ENCODE measurements around the gene GPR89A.
"Not testable (repeated sequence)": the region's sequence is repeated elsewhere in the genome, so short reads cannot be mapped to it uniquely, and the experiment has no call there.

GPR89A gene

GRCh38 chr1:145607833-145608733 is at the start of gene GPR89A:
Gene GPR89A (plus strand): TSS chr1:145607988. CDS start chr1:145608134, 146 bp downstream.
- peak; percentile 94 for DNase-seq (ENCODE audit: low spot score)

GRCh38 chr1:145586820-145587219 is 21.0 kb upstream of the GPR89A start:
- not testable (repeated sequence) for DNase-seq (ENCODE audit: low spot score)

GRCh38 chr1:145590806-145591205 is 17.0 kb upstream of the GPR89A start:
- DNase-seq (ENCODE audit: low spot score) = not testable (repeated sequence)

GRCh38 chr1:145592347-145592746 is 15.4 kb upstream of the GPR89A start:
- DNase-seq (ENCODE audit: low spot score) = not testable (repeated sequence)

- not testable (repeated sequence) for DNase-seq (ENCODE audit: low spot score)
Observed at GRCh38 chr1:145595421-145595820, 12.4 kb upstream of the GPR89A start.

GRCh38 chr1:145596236-145596635 is 11.6 kb upstream of the GPR89A start:
- DNase-seq (ENCODE audit: low spot score) = not testable (repeated sequence)

- DNase-seq (ENCODE audit: low spot score) = not testable (repeated sequence)
Observed at GRCh38 chr1:145599426-145599825, 8.4 kb upstream of the GPR89A start.

- no peak for DNase-seq (ENCODE audit: low spot score)
Observed at GRCh38 chr1:145601593-145601992, 6.2 kb upstream of the GPR89A start.

GRCh38 chr1:145606840-145607239 is 948 bp upstream of the GPR89A start:
- DNase-seq (ENCODE audit: low spot score) = not testable (repeated sequence)

GRCh38 chr1:145607289-145607688 is 499 bp upstream of the GPR89A start:
- not testable (repeated sequence) for DNase-seq (ENCODE audit: low spot score)

- DNase-seq (ENCODE audit: low spot score) = not testable (repeated sequence)
Observed at GRCh38 chr1:145610744-145611143, 3.0 kb downstream of the GPR89A start.

GRCh38 chr1:145620073-145620472 is 12.3 kb downstream of the GPR89A start:
- DNase-seq (ENCODE audit: low spot score) = not testable (repeated sequence)

GRCh38 chr1:145622177-145622576 is 14.4 kb downstream of the GPR89A start:
- not testable (repeated sequence) for DNase-seq (ENCODE audit: low spot score)

GRCh38 chr1:145636237-145636636 is 28.4 kb downstream of the GPR89A start:
- DNase-seq (ENCODE audit: low spot score) = not testable (repeated sequence)

- not testable (repeated sequence) for DNase-seq (ENCODE audit: low spot score)
Observed at GRCh38 chr1:145641886-145642285, 34.1 kb downstream of the GPR89A start.

GRCh38 chr1:145643990-145644389 is 36.2 kb downstream of the GPR89A start:
- DNase-seq (ENCODE audit: low spot score) = not testable (repeated sequence)

GRCh38 chr1:145656245-145656943 is 48.6 kb downstream of the GPR89A start:
- not testable (repeated sequence) for DNase-seq (ENCODE audit: low spot score)

- DNase-seq (ENCODE audit: low spot score) = not testable (repeated sequence)
Observed at GRCh38 chr1:145662502-145662901, 54.7 kb downstream of the GPR89A start.

- DNase-seq (ENCODE audit: low spot score) = not testable (repeated sequence)
Observed at GRCh38 chr1:145665015-145665414, 57.2 kb downstream of the GPR89A start.

- not testable (repeated sequence) for DNase-seq (ENCODE audit: low spot score)
Observed at GRCh38 chr1:145670995-145671745, 63.4 kb downstream of the GPR89A start.

GRCh38 chr1:145673217-145673616 is 65.4 kb downstream of the GPR89A start:
- not testable (repeated sequence) for DNase-seq (ENCODE audit: low spot score)

GRCh38 chr1:145684858-145685257 is 77.1 kb downstream of the GPR89A start:
- not testable (repeated sequence) for DNase-seq (ENCODE audit: low spot score)
